GM18858 (cell line): ENCODE measurements around the gene GHRH.

Source experiments
- ATAC-seq: cut with Tn5 transposase; IDR thresholded peaks from one replicate; pipeline ENCODE4 v1.9.1; 2021; ENCODE audit not compliant: unreplicated experiment

Gene GHRH

GRCh38 chr20:37265152-37265551, 3.5 kb upstream of the GHRH start:
- no peak for ATAC-seq

- no peak for ATAC-seq
These were observed 2.1 kb upstream of the GHRH start for GRCh38 chr20:37263686-37264085.

- no peak for ATAC-seq
These were observed 891 bp upstream of the GHRH start for GRCh38 chr20:37262505-37262904.

- no peak for ATAC-seq
These were observed 691 bp downstream of the GHRH start for GRCh38 chr20:37260923-37261322.

GRCh38 chr20:37259865-37260264, 1.7 kb downstream of the GHRH start:
- no peak for ATAC-seq

- ATAC-seq = no peak
These were observed 2.6 kb downstream of the GHRH start for GRCh38 chr20:37259031-37259430.

GRCh38 chr20:37257988-37258387, 3.6 kb downstream of the GHRH start:
- ATAC-seq = no peak

GRCh38 chr20:37257530-37257929, 4.1 kb downstream of the GHRH start:
- ATAC-seq = no peak

GRCh38 chr20:37256286-37256685, 5.3 kb downstream of the GHRH start:
- ATAC-seq = no peak

GRCh38 chr20:37254114-37254878, 7.3 kb downstream of the GHRH start:
- ATAC-seq = no peak

- ATAC-seq = no peak
These were observed 8.5 kb downstream of the GHRH start for GRCh38 chr20:37253087-37253486.

GRCh38 chr20:37251825-37252477, 9.7 kb downstream of the GHRH start:
- no peak for ATAC-seq

GRCh38 chr20:37249304-37249703, 12.3 kb downstream of the GHRH start:
- no peak for ATAC-seq

- no peak for ATAC-seq
These were observed 14.1 kb downstream of the GHRH start for GRCh38 chr20:37247547-37247946.

GRCh38 chr20:37246736-37247135, 14.9 kb downstream of the GHRH start:
- ATAC-seq = no peak

GRCh38 chr20:37245216-37246150, 16.1 kb downstream of the GHRH start:
- no peak for ATAC-seq

GRCh38 chr20:37244572-37244957, 17.0 kb downstream of the GHRH start:
- ATAC-seq = no peak

- no peak for ATAC-seq
These were observed 17.6 kb downstream of the GHRH start for GRCh38 chr20:37243937-37244571.

- ATAC-seq = no peak
These were observed 18.3 kb downstream of the GHRH start for GRCh38 chr20:37243076-37243936.

- no peak for ATAC-seq
These were observed 19.1 kb downstream of the GHRH start for GRCh38 chr20:37242503-37242902.
